HAP-1 (cell line): ENCODE measurements around the gene LAT.
A peak's percentile ranks its signal among the peaks of the same experiment; 100 is the strongest.
"Not testable (repeated sequence)": the region's sequence is repeated elsewhere in the genome, so short reads cannot be mapped to it uniquely, and the experiment has no call there.

Experiments used
- DNase-seq, 2 experiments: peaks; one replicate each; pipeline ENCODE4 v3.0.0-alpha.2; 2016 to 2020; ENCODE audit warnings: low spot score in 2 of 2
- H3K27me3 ChIP-seq: fragments of 250-450 bp; sonication (Bioruptor Pico); 2 replicates; pipeline ENCODE4 v1.5.1; 2020; ENCODE audit warnings: low read depth, mild to moderate bottlenecking, moderate library complexity
- H3K36me3 ChIP-seq: fragments of 250-450 bp; sonication (Bioruptor Pico); replicated peaks from 2 replicates; pipeline ENCODE4 v1.5.1; 2020; ENCODE audit warnings: mild to moderate bottlenecking
- H3K4me1 ChIP-seq: fragments of 250-450 bp; sonication (Bioruptor Pico); 2 replicates; pipeline ENCODE4 v1.5.1; 2020; ENCODE audit warnings: mild to moderate bottlenecking
- H3K4me3 ChIP-seq: fragments of 250-450 bp; sonication (Bioruptor Pico); 2 replicates; pipeline ENCODE4 v1.5.1; 2020; ENCODE audit warnings: mild to moderate bottlenecking, moderate library complexity
- H3K9me3 ChIP-seq: fragments of 250-450 bp; sonication (Bioruptor Pico); 2 replicates; pipeline ENCODE4 v1.5.1; 2020; ENCODE audit warnings: mild to moderate bottlenecking, moderate library complexity
- in situ Hi-C: fragments of 300-500 bp; cut with MboI; formaldehyde crosslinking; loops from 3 replicates; pipeline ENCODE4 v1.14.3; 2020; ENCODE audit warnings: low sequenced_read_pairs, inconsistent platforms, mixed read lengths

Gene LAT

GRCh38 chr16:28964072-28964471 lies 20.8 kb upstream of the LAT start:
- in situ Hi-C loops = no loop called here
- Histone ChIP-seq H3K9me3 (no peaks in the 10 kb centered on the region), H3K27me3 (no peaks in the 10 kb centered on the region), H3K36me3 (peaks cover 53% of the 10 kb centered on the region), H3K4me1 (no peaks in the 10 kb centered on the region), H3K4me3 (no peak overlapping the region)
- DNase-seq = no peak

GRCh38 chr16:28964496-28964895 lies 20.4 kb upstream of the LAT start:
- no peaks in the 10 kb centered on the region for H3K9me3 ChIP-seq
- H3K27me3 ChIP-seq = no peaks in the 10 kb centered on the region
- H3K4me1 ChIP-seq = no peaks in the 10 kb centered on the region
- no peak for DNase-seq
- no peak overlapping the region for H3K4me3 ChIP-seq
- in situ Hi-C loops = no loop called here
- peaks cover 51% of the 10 kb centered on the region for H3K36me3 ChIP-seq

GRCh38 chr16:28967156-28967555 lies 17.7 kb upstream of the LAT start:
- Histone ChIP-seq H3K4me1 (no peaks in the 10 kb centered on the region), H3K9me3 (no peaks in the 10 kb centered on the region), H3K4me3 (no peak overlapping the region), H3K27me3 (no peaks in the 10 kb centered on the region), H3K36me3 (peaks cover 33% of the 10 kb centered on the region)
- in situ Hi-C loops = no loop called here
- DNase-seq = no peak

- in situ Hi-C loops = not testable (repeated sequence)
Measured at GRCh38 chr16:28969696-28970095, 15.2 kb upstream of the LAT start.

GRCh38 chr16:28974007-28974436 lies 10.8 kb upstream of the LAT start:
- Histone ChIP-seq H3K27me3 (no peaks in the 10 kb centered on the region), H3K36me3 (no peaks in the 10 kb centered on the region), H3K4me3 (peak overlapping the region; percentile 96), H3K4me1 (peaks cover 3% of the 10 kb centered on the region; the same call in 1 of the 2 replicates), H3K9me3 (no peaks in the 10 kb centered on the region)
- peak; percentile 71 to 81 for DNase-seq
- in situ Hi-C loops = no loop called here

More at GRCh38 chr16:28969696-28970095, 15.2 kb upstream of the LAT start:
- H3K4me3 ChIP-seq, H3K27me3 ChIP-seq, H3K4me1 ChIP-seq, H3K36me3 ChIP-seq, DNase-seq, H3K9me3 ChIP-seq: not testable (repeated sequence)

- DNase-seq = peak; percentile 95 to 97
- in situ Hi-C loops = no loop called here
- H3K27me3 ChIP-seq = no peaks in the 10 kb centered on the region
Measured at GRCh38 chr16:28974437-28975157, 10.3 kb upstream of the LAT start, which contains the start of gene SPNS1. Gene SPNS1 (plus strand): TSS chr16:28974778. CDS start chr16:28975152, 374 bp downstream.

GRCh38 chr16:28975158-28975599 lies 9.7 kb upstream of the LAT start:
- DNase-seq = no peak
- in situ Hi-C loops = no loop called here
- no peaks in the 10 kb centered on the region for H3K9me3 ChIP-seq
- H3K36me3 ChIP-seq = no peaks in the 10 kb centered on the region
- H3K4me3 ChIP-seq = peak overlapping the region; percentile 96
- no peaks in the 10 kb centered on the region for H3K27me3 ChIP-seq
- H3K4me1 ChIP-seq = peaks cover 3% of the 10 kb centered on the region; the same call in 1 of the 2 replicates

More at GRCh38 chr16:28974437-28975157, 10.3 kb upstream of the LAT start, which contains the start of gene SPNS1:
- Histone ChIP-seq H3K4me1 (peaks cover 3% of the 10 kb centered on the region; the same call in 1 of the 2 replicates), H3K4me3 (peak within 1 kb of the TSS; percentile 96), H3K36me3 (no peaks in the 10 kb centered on the region), H3K9me3 (no peaks in the 10 kb centered on the region)

- Histone ChIP-seq H3K36me3 (peaks cover 7% of the 10 kb centered on the region; the same call in 1 of the 2 replicates), H3K9me3 (no peaks in the 10 kb centered on the region), H3K4me1 (peaks cover 3% of the 10 kb centered on the region; the same call in 1 of the 2 replicates), H3K27me3 (no peaks in the 10 kb centered on the region), H3K4me3 (no peak overlapping the region)
- peak in 1 of 2 experiments; percentile 35 for DNase-seq
- in situ Hi-C loops = no loop called here
Measured at GRCh38 chr16:28977703-28978662, 6.9 kb upstream of the LAT start.

GRCh38 chr16:28980330-28980729 lies 4.5 kb upstream of the LAT start:
- H3K4me3 ChIP-seq, H3K36me3 ChIP-seq, in situ Hi-C loops, DNase-seq, H3K9me3 ChIP-seq, H3K27me3 ChIP-seq, H3K4me1 ChIP-seq: not testable (repeated sequence)

GRCh38 chr16:28980929-28981328 lies 3.9 kb upstream of the LAT start:
- DNase-seq = no peak
- Histone ChIP-seq H3K27me3 (no peaks in the 10 kb centered on the region), H3K36me3 (peaks cover 7% of the 10 kb centered on the region; the same call in 1 of the 2 replicates), H3K4me1 (no peaks in the 10 kb centered on the region), H3K9me3 (no peaks in the 10 kb centered on the region), H3K4me3 (no peak overlapping the region)
- in situ Hi-C loops = no loop called here

- Histone ChIP-seq H3K36me3 (peaks cover 7% of the 10 kb centered on the region; the same call in 1 of the 2 replicates), H3K9me3 (no peaks in the 10 kb centered on the region), H3K4me1 (no peaks in the 10 kb centered on the region), H3K4me3 (no peak overlapping the region), H3K27me3 (no peaks in the 10 kb centered on the region)
- peak in 1 of 2 experiments; percentile 45 for DNase-seq
- in situ Hi-C loops = no loop called here
Measured at GRCh38 chr16:28981517-28981916, 3.3 kb upstream of the LAT start.

GRCh38 chr16:28982418-28982817 lies 2.4 kb upstream of the LAT start:
- no peak for DNase-seq
- in situ Hi-C loops = no loop called here
- Histone ChIP-seq H3K36me3 (peaks cover 7% of the 10 kb centered on the region; the same call in 1 of the 2 replicates), H3K27me3 (no peaks in the 10 kb centered on the region), H3K9me3 (no peaks in the 10 kb centered on the region), H3K4me3 (no peak overlapping the region), H3K4me1 (no peaks in the 10 kb centered on the region)

GRCh38 chr16:28982949-28983348 lies 1.9 kb upstream of the LAT start:
- no peaks in the 10 kb centered on the region for H3K4me1 ChIP-seq
- no peaks in the 10 kb centered on the region for H3K9me3 ChIP-seq
- H3K27me3 ChIP-seq = no peaks in the 10 kb centered on the region
- H3K4me3 ChIP-seq = no peak overlapping the region
- H3K36me3 ChIP-seq = peaks cover 7% of the 10 kb centered on the region; the same call in 1 of the 2 replicates
- in situ Hi-C loops = no loop called here
- DNase-seq = no peak
